Measurements from ENCODE around the gene RAB42. TPM values are rescaled to one million over a fixed set of nuclear protein-coding genes. Genes with fewer than 3 reads are reported as not detected.

RAB42 gene, protein sequence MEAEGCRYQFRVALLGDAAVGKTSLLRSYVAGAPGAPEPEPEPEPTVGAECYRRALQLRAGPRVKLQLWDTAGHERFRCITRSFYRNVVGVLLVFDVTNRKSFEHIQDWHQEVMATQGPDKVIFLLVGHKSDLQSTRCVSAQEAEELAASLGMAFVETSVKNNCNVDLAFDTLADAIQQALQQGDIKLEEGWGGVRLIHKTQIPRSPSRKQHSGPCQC
- 2.5 and 6.1 TPM in 2 replicates for total RNA-seq (2014; rRNA removed; shearing (Covaris generic))
- polyA plus RNA-seq (2016; fragmentation: Nextera tagmentation; extraction: Ambion mirVana) = 1.9 and 2.4 TPM in 2 replicates

GRCh38 chr1:28591708-28592320 lies at the start of gene RAB42:
TSS of gene RAB42 (plus strand) at chr1:28592265. CDS start at chr1:28592512, 247 bp downstream.
- WGBS, 2 experiments (ENCODE audit: low coverage in 1 of 2, low lambda C conversion rate in 2 of 2, missing lambda C conversion rate in 2 of 2) = 53 to 62% methylated on average over 10 to 13 of the region's 13 CpGs
- Histone ChIP-seq H3K27me3 (replicated peaks; ENCODE audit: insufficient read depth) (no peaks in the 10 kb centered on the region), H4K20me1 (ENCODE audit: insufficient read depth) (no peaks in the 10 kb centered on the region), H3F3A (ENCODE audit: insufficient read depth) (no peaks in the 10 kb centered on the region), H2AFZ (peak within 1 kb of the TSS; percentile 85), H3K4me1 (ENCODE audit: insufficient read depth) (no peaks in the 10 kb centered on the region), H3K9me3 (ENCODE audit: low read depth) (no peaks in the 10 kb centered on the region), H3K36me3 (ENCODE audit: low read depth) (no peaks in the 10 kb centered on the region), H3K79me2 (ENCODE audit: insufficient read depth) (no peaks in the 10 kb centered on the region), H3K27ac (no peak within 1 kb of the TSS), H3K4me3 (peak within 1 kb of the TSS; percentile 69), H3K4me2 (ENCODE audit: unreplicated experiment) (peak within 1 kb of the TSS; percentile 76), H3K9me2 (ENCODE audit: insufficient read depth) (no peaks in the 10 kb centered on the region), H3K9ac (peak within 1 kb of the TSS; percentile 75)
- TF ChIP-seq EZH2phosphoT487 (IDR thresholded peaks at IDR 0.05; ENCODE audit: insufficient read depth, low read depth) = no peak
- no peak for TF ChIP-seq EZH2 (IDR thresholded peaks at IDR 0.05; ENCODE audit: insufficient read depth, poor library complexity, severe bottlenecking)
- in situ Hi-C loops (cut with MboI) = no loop called here
- peak; percentile 46 for DNase-seq

DNA sequence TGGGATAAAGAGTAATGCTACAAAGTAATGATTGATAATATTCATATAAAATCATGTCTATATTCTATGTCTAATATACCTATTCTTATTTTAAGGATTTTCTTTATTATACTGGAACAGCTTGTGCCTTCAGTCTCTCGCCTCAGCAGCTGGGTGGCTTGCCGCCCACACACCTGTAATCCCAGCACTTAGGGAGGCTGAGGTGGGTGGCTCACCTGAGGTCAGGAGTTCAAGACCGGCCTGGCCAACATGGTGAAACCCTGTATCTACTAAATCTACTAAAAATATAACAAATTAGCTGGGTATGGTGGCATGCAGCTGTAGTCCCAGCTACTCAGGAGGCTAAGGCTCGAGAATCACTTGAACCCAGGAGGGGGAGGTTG lies 46.8 kb upstream of the RAB42 start:
- Histone ChIP-seq H3K4me3 (no peak overlapping the region), H3K79me2 (ENCODE audit: insufficient read depth) (no peaks in the 10 kb centered on the region), H3K9me3 (ENCODE audit: low read depth) (no peaks in the 10 kb centered on the region), H4K20me1 (ENCODE audit: insufficient read depth) (no peaks in the 10 kb centered on the region), H3K9ac (no peak overlapping the region), H3K27me3 (replicated peaks; ENCODE audit: insufficient read depth) (no peaks in the 10 kb centered on the region), H3F3A (ENCODE audit: insufficient read depth) (no peaks in the 10 kb centered on the region), H3K9me2 (ENCODE audit: insufficient read depth) (no peaks in the 10 kb centered on the region), H3K36me3 (ENCODE audit: low read depth) (no peaks in the 10 kb centered on the region), H3K4me1 (ENCODE audit: insufficient read depth) (no peaks in the 10 kb centered on the region), H2AFZ (no peak overlapping the region), H3K27ac (no peak overlapping the region), H3K4me2 (ENCODE audit: unreplicated experiment) (no peak overlapping the region)
- TF ChIP-seq EZH2 (IDR thresholded peaks at IDR 0.05; ENCODE audit: insufficient read depth, poor library complexity, severe bottlenecking) (no peak), EZH2phosphoT487 (IDR thresholded peaks at IDR 0.05; ENCODE audit: insufficient read depth, low read depth) (no peak)
- in situ Hi-C loops (cut with MboI) = no loop called here
- no peak for DNase-seq
- 95 to 99% methylated on average over 4 of the region's 4 CpGs for WGBS, 2 experiments (ENCODE audit: low coverage in 1 of 2, low lambda C conversion rate in 2 of 2, missing lambda C conversion rate in 2 of 2)

- 72 to 86% methylated on average over 3 of the region's 3 CpGs for WGBS, 2 experiments (ENCODE audit: low coverage in 1 of 2, low lambda C conversion rate in 2 of 2, missing lambda C conversion rate in 2 of 2)
- no peak overlapping the region for H3K4me3 ChIP-seq
- H3K9ac ChIP-seq = no peak overlapping the region
- H3K9me3 ChIP-seq (ENCODE audit: low read depth) = no peaks in the 10 kb centered on the region
- TF ChIP-seq EZH2 (IDR thresholded peaks at IDR 0.05; ENCODE audit: insufficient read depth, poor library complexity, severe bottlenecking) = no peak
- TF ChIP-seq EZH2phosphoT487 (IDR thresholded peaks at IDR 0.05; ENCODE audit: insufficient read depth, low read depth) = no peak
- no peak overlapping the region for H2AFZ ChIP-seq
- no peaks in the 10 kb centered on the region for H3F3A ChIP-seq (ENCODE audit: insufficient read depth)
- H3K27me3 ChIP-seq (replicated peaks; ENCODE audit: insufficient read depth) = no peaks in the 10 kb centered on the region
- no peak for DNase-seq
- H3K9me2 ChIP-seq (ENCODE audit: insufficient read depth) = no peaks in the 10 kb centered on the region
- H3K36me3 ChIP-seq (ENCODE audit: low read depth) = no peaks in the 10 kb centered on the region
- H3K79me2 ChIP-seq (ENCODE audit: insufficient read depth) = peaks cover 3% of the 10 kb centered on the region; the same call in 1 of the 2 replicates
- no peaks in the 10 kb centered on the region for H3K4me1 ChIP-seq (ENCODE audit: insufficient read depth)
- in situ Hi-C loops (cut with MboI) = no loop called here
- no peak overlapping the region for H3K4me2 ChIP-seq (ENCODE audit: unreplicated experiment)
- no peak overlapping the region for H3K27ac ChIP-seq
- H4K20me1 ChIP-seq (ENCODE audit: insufficient read depth) = no peaks in the 10 kb centered on the region
Measured at GRCh38 chr1:28548318-28548717, 43.7 kb upstream of the RAB42 start.

DNA sequence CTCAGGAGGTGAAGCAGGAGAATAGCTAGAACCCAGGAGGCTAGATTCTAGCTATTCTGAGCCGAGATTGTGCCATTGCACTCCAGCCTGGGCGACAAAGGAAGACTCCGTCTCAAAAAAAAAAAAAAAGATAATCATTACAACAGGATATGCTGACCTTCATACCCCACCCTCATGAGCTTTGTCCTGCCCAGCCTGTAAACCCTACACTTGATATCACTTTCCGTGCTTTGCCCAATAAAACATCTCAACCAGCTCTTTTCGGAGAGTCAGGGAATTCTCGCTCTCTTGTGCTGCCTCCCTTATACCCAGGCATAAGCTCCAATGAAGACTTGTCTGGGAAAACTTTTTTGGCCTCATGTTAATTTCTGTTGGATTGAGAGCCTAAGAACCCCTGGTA lies 40.7 kb upstream of the RAB42 start:
- no peaks in the 10 kb centered on the region for H3K27me3 ChIP-seq (replicated peaks; ENCODE audit: insufficient read depth)
- no peak overlapping the region for H3K27ac ChIP-seq
- no peaks in the 10 kb centered on the region for H4K20me1 ChIP-seq (ENCODE audit: insufficient read depth)
- no peaks in the 10 kb centered on the region for H3K9me2 ChIP-seq (ENCODE audit: insufficient read depth)
- H3K4me2 ChIP-seq (ENCODE audit: unreplicated experiment) = no peak overlapping the region
- 88 to 92% methylated on average over 6 of the region's 6 CpGs for WGBS, 2 experiments (ENCODE audit: low coverage in 1 of 2, low lambda C conversion rate in 2 of 2, missing lambda C conversion rate in 2 of 2)
- peak overlapping the region; percentile 96 for H2AFZ ChIP-seq
- no peak for DNase-seq
- no peak for TF ChIP-seq EZH2phosphoT487 (IDR thresholded peaks at IDR 0.05; ENCODE audit: insufficient read depth, low read depth)
- H3K9me3 ChIP-seq (ENCODE audit: low read depth) = no peaks in the 10 kb centered on the region
- no peak overlapping the region for H3K9ac ChIP-seq
- H3K79me2 ChIP-seq (ENCODE audit: insufficient read depth) = peaks cover 30% of the 10 kb centered on the region
- peaks cover 7% of the 10 kb centered on the region for H3K4me1 ChIP-seq (ENCODE audit: insufficient read depth)
- no peaks in the 10 kb centered on the region for H3K36me3 ChIP-seq (ENCODE audit: low read depth)
- H3K4me3 ChIP-seq = no peak overlapping the region
- in situ Hi-C loops (cut with MboI) = no loop called here
- no peaks in the 10 kb centered on the region for H3F3A ChIP-seq (ENCODE audit: insufficient read depth)
